Gastroesophageal sphincter (tissue), 4 donors: Measurements from ENCODE around the gene BCAS3. TPM values are rescaled to one million over a fixed set of nuclear protein-coding genes. Genes with fewer than 3 reads are reported as not detected.

ENCODE experiments used
- ATAC-seq: fragments of 150-250 bp; one replicate; pipeline ENCODE4 v1.9.1; 2016; ENCODE audit warnings: mild to moderate bottlenecking, moderate library complexity
- H3K27ac ChIP-seq, 4 donors: fragments of 200-600 bp; sonication (generic) in 3 of 4; 1 replicate in 3 of 4; 2 replicates in 1 of 4; pipeline ENCODE4 v1.5.1; 2016 to 2019
- H3K27me3 ChIP-seq: fragments of 200-600 bp; sonication (generic); one replicate; pipeline ENCODE4 v1.5.1; 2019
- H3K36me3 ChIP-seq, 2 donors: fragments of 200-600 bp; sonication (generic); one replicate each; pipeline ENCODE4 v1.5.1; 2019; ENCODE audit warnings: control low read depth in 1 of 2
- H3K4me1 ChIP-seq, 3 donors: fragments of 200-600 bp; sonication (generic); 1 replicate in 2 of 3; 2 replicates in 1 of 3; pipeline ENCODE4 v1.5.1; 2016 to 2019; ENCODE audit warnings: control low read depth in 2 of 3
- H3K4me3 ChIP-seq, 2 donors: fragments of 200-600 bp; sonication (generic); one replicate each; pipeline ENCODE4 v1.5.1; 2019; ENCODE audit warnings: mild to moderate bottlenecking in 1 of 2, moderate library complexity in 1 of 2
- H3K9me3 ChIP-seq, 3 donors: fragments of 200-600 bp; sonication (generic); one replicate each; pipeline ENCODE4 v1.5.1; 2017 to 2019; ENCODE audit warnings: control low read depth in 2 of 3
- CTCF ChIP-seq, 4 experiments: fragments of 200-600 bp in 2 of 4; fragments of 450-650 bp in 2 of 4; sonication (generic) in 1 of 4; IDR thresholded peaks; one replicate each; pipeline ENCODE4 v1.5.1; 2017 to 2019; ENCODE audit warnings: antibody characterized with exemption in 4 of 4, mild to moderate bottlenecking in 2 of 4, moderate library complexity in 2 of 4
- EP300 ChIP-seq: sonication (generic); formaldehyde crosslinking; IDR thresholded peaks from one replicate; pipeline ENCODE4 v1.6.1; 2017; ENCODE audit warnings: antibody characterized with exemption, mild to moderate bottlenecking
- POLR2A ChIP-seq, 2 donors: fragments of 450-650 bp; IDR thresholded peaks; one replicate each; pipeline ENCODE4 v1.6.1; 2017; ENCODE audit warnings: antibody characterized with exemption in 2 of 2, mild to moderate bottlenecking in 2 of 2, moderate library complexity in 1 of 2
- POLR2AphosphoS5 ChIP-seq: sonication (generic); formaldehyde crosslinking; IDR thresholded peaks from one replicate; pipeline ENCODE4 v1.6.1; 2017; ENCODE audit warnings: antibody characterized with exemption
- WGBS, 2 donors: methylation state at CpG; one replicate each; pipeline ENCODE4 v1.1.5; 2018; ENCODE audit warnings: low coverage in 1 of 2; 5-methylcytosine and 5-hydroxymethylcytosine counted together
- total RNA-seq, 4 donors: library from RNA; depleted of rRNA; stranded (reverse); fragments of >200 nt; gene quantifications; one replicate each; pipeline ENCODE4 v1.1.0, GENCODE V29; 2016

The BCAS3 gene
- total RNA-seq, 4 donors from 2014 or later, result 18.8 to 37.0 (median 34.5) TPM

- H3K4me3 ChIP-seq, result no peak overlapping the region
- no peaks in the 10 kb centered on the region for H3K9me3 ChIP-seq
- peaks cover 0 to 15% (median 0%) of the 10 kb centered on the region in 3 donors for H3K4me1 ChIP-seq
- H3K27me3 ChIP-seq, result no peaks in the 10 kb centered on the region
- no peak for TF ChIP-seq POLR2A (IDR thresholded peaks at IDR 0.05)
- TF ChIP-seq CTCF (IDR thresholded peaks at IDR 0.05), result no peak
- no peak for TF ChIP-seq EP300
- no peak for TF ChIP-seq POLR2AphosphoS5
- ATAC-seq, result no peak
- peaks cover 0 to 9% of the 10 kb centered on the region in 2 donors for H3K36me3 ChIP-seq
- no peak overlapping the region for H3K27ac ChIP-seq
- WGBS, 2 donors, result 97% methylated on average over 7 of the region's 11 CpGs; no CpG with 5 or more reads in 1 of the 2 donors
These were observed 710.1 kb downstream of the BCAS3 start for GRCh38 chr17:61387511-61388305.

DNA sequence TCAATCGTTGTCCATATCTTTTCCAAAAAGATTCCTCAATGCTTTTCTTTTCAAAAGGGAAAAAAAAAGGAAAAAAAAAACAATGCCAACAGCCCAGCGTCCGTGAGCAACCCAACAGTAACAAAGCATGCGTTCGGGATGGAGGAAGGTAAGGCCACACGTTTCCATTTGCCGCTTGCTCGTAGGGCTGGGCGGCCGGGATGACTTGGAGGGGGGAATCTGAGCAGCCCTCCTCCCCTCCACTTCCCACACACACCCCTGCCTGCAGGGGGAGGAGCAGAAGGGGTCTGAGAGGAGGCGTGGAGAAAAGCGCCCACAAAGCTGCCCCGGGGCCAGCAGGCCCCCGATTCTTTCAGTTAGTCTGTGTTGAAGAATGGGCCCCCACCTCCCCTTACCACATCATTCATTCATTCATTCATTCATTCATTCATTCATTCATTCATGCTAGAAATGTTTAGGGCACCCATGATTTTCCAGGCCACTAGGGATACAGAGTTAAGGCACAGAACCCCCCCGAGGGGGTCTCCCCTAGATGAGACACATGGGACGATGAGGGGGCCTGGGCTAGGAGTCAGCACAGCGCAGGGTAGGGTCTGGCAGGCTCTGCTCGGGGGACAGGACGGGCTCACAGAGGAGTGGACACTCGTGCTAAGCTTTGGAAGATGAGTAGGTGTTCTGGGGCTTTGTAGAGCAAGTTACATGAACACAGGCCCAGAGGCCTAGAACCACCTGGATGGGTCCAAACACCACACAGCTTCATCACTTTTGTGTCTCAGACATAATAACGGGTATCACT lies 711.1 kb downstream of the BCAS3 start:
- ATAC-seq, result no peak
- 82 to 94% methylated on average over 6 to 10 of the region's 21 CpGs for WGBS, 2 donors
- Histone ChIP-seq H3K9me3 (no peaks in the 10 kb centered on the region), H3K4me1 (peaks cover 0 to 15% (median 0%) of the 10 kb centered on the region in 3 donors), H3K27ac (no peak overlapping the region), H3K27me3 (no peaks in the 10 kb centered on the region), H3K4me3 (no peak overlapping the region), H3K36me3 (peaks cover 0 to 9% of the 10 kb centered on the region in 2 donors)
- no peak for TF ChIP-seq EP300
- no peak for TF ChIP-seq POLR2AphosphoS5
- no peak for TF ChIP-seq CTCF (IDR thresholded peaks at IDR 0.05)
- TF ChIP-seq POLR2A (IDR thresholded peaks at IDR 0.05), result no peak

- Histone ChIP-seq H3K27me3 (no peaks in the 10 kb centered on the region), H3K36me3 (peaks cover 0 to 9% of the 10 kb centered on the region in 2 donors), H3K4me3 (peak overlapping the region in 1 of 2 donors; percentile 26), H3K9me3 (no peaks in the 10 kb centered on the region), H3K4me1 (peaks cover 0 to 25% (median 0%) of the 10 kb centered on the region in 3 donors), H3K27ac (peak overlapping the region in 1 of 4 donors; percentile 52)
- TF ChIP-seq POLR2AphosphoS5 (no peak), EP300 (no peak), CTCF (IDR thresholded peaks at IDR 0.05) (peak in 3 of 4 experiments; percentile 82 to 94 (median 83))
- 50% methylated on average over 1 of the region's 25 CpGs; no CpG with 5 or more reads in 1 of the 2 donors for WGBS, 2 donors
- ATAC-seq, result peak; percentile 37
These were observed 712.2 kb downstream of the BCAS3 start for GRCh38 chr17:61389670-61390478.

GRCh38 chr17:61390479-61390791 lies 712.8 kb downstream of the BCAS3 start:
- no peak for ATAC-seq
- Histone ChIP-seq H3K9me3 (no peaks in the 10 kb centered on the region), H3K36me3 (peaks cover 0 to 9% of the 10 kb centered on the region in 2 donors), H3K27ac (peak overlapping the region in 1 of 4 donors; percentile 52), H3K4me3 (no peak overlapping the region), H3K27me3 (peaks cover 4% of the 10 kb centered on the region), H3K4me1 (peaks cover 0 to 26% (median 0%) of the 10 kb centered on the region in 3 donors)
- no CpG with 5 or more reads among the region's 11 CpGs for WGBS, 2 donors
- TF ChIP-seq POLR2AphosphoS5, result no peak
- TF ChIP-seq CTCF (IDR thresholded peaks at IDR 0.05), result no peak
- TF ChIP-seq EP300, result no peak
- TF ChIP-seq POLR2A (IDR thresholded peaks at IDR 0.05), result no peak
